GM12875 (cell line): ENCODE data around the gene SLC38A7.
A peak's percentile ranks its signal among the peaks of the same experiment; 100 is the strongest.
"Not testable (repeated sequence)": the region's sequence is repeated elsewhere in the genome, so short reads cannot be mapped to it uniquely, and the experiment has no call there.

Source experiments
- H3K4me3 ChIP-seq: one replicate; pipeline ENCODE4 v1.5.1; 2011; ENCODE audit warnings: low read depth, low read length, control low read depth
- CTCF ChIP-seq: IDR thresholded peaks from 2 replicates; pipeline ENCODE4 v1.5.1; 2011; ENCODE audit warnings: low read depth, mild to moderate bottlenecking, control low read depth, inconsistent platforms, low read length, moderate library complexity, borderline replicate concordance; ENCODE audit not compliant: insufficient read depth

The SLC38A7 gene

GRCh38 chr16:58699151-58699550 is 14.6 kb upstream of the SLC38A7 start:
- TF ChIP-seq CTCF: no peak
- H3K4me3 ChIP-seq: no peak overlapping the region

GRCh38 chr16:58695368-58695767 is 10.8 kb upstream of the SLC38A7 start:
- no peak for TF ChIP-seq CTCF
- H3K4me3 ChIP-seq: no peak overlapping the region

GRCh38 chr16:58692450-58692849 is 7.9 kb upstream of the SLC38A7 start:
- TF ChIP-seq CTCF: no peak
- no peak overlapping the region for H3K4me3 ChIP-seq

GRCh38 chr16:58686985-58687706 is 2.6 kb upstream of the SLC38A7 start:
- not testable (repeated sequence) for H3K4me3 ChIP-seq

- no peak for TF ChIP-seq CTCF
- no peak overlapping the region for H3K4me3 ChIP-seq
Observed at GRCh38 chr16:58685084-58685449, 497 bp upstream of the SLC38A7 start.

- peak overlapping the region; percentile 73 for H3K4me3 ChIP-seq
- TF ChIP-seq CTCF: no peak
Observed at GRCh38 chr16:58684001-58684353, 593 bp downstream of the SLC38A7 start.

GRCh38 chr16:58679763-58680162 is 4.8 kb downstream of the SLC38A7 start:
- no peak overlapping the region for H3K4me3 ChIP-seq
- TF ChIP-seq CTCF: no peak

- H3K4me3 ChIP-seq: no peak overlapping the region
- TF ChIP-seq CTCF: 0 out of 2 replicates have a peak, but pooled peaks have one; percentile 7
Observed at GRCh38 chr16:58678716-58679115, 5.9 kb downstream of the SLC38A7 start.
